A549 (cell line): ENCODE results near the gene FOXF2.

Experiments used
- CTCF ChIP-seq: fragments of >200 bp; sonication (Bioruptor Twin); formaldehyde crosslinking; IDR thresholded peaks from 3 replicates; pipeline ENCODE4 v1.5.1; 2016
- FOSL2 ChIP-seq, 2 experiments: fragments of 450-650 bp in 1 of 2; fragments of >200 bp in 1 of 2; sonication (Bioruptor Twin) in 1 of 2; formaldehyde crosslinking; IDR thresholded peaks; 2 replicates each; pipeline versions ENCODE4 v1.5.0 to v1.6.1; 2016 to 2020; ENCODE audit warnings: mild to moderate bottlenecking in 1 of 2, moderate library complexity in 1 of 2
- HDAC2 ChIP-seq: fragments of 200-600 bp; sonication (generic); IDR thresholded peaks from 2 replicates; pipeline ENCODE4 v1.6.1; 2016
- POLR2A ChIP-seq: IDR thresholded peaks from 2 replicates; pipeline ENCODE4 v1.6.1; 2012; ENCODE audit warnings: mild to moderate bottlenecking, low read length
- REST ChIP-seq: fragments of 200-600 bp; sonication (generic); IDR thresholded peaks from 2 replicates; pipeline ENCODE4 v1.6.1; 2016; ENCODE audit warnings: antibody characterized with exemption, mild to moderate bottlenecking, moderate library complexity
- RFX5 ChIP-seq: fragments of 450-650 bp; IDR thresholded peaks from 2 replicates; pipeline ENCODE4 v1.7.1; 2014; ENCODE audit warnings: antibody characterized with exemption, mild to moderate bottlenecking, moderate library complexity
- SREBF2 ChIP-seq: fragments of 450-650 bp; IDR thresholded peaks from 2 replicates; pipeline ENCODE4 v1.6.1; 2014; ENCODE audit warnings: mild to moderate bottlenecking, moderate library complexity

- TF ChIP-seq SREBF2: no peak
- no peak for TF ChIP-seq HDAC2
- no peak for TF ChIP-seq CTCF
- TF ChIP-seq POLR2A: no peak
- TF ChIP-seq FOSL2 (IDR thresholded peaks at IDR 0.05): no peak
- TF ChIP-seq FOSL2 (CRISPR knock-in tag; IDR thresholded peaks at IDR 0.05): no peak
- no peak for TF ChIP-seq REST
- TF ChIP-seq RFX5: no peak
Measured at GRCh38 chr6:1399085-1399780, 9.9 kb downstream of the FOXF2 start.
